HG03520 (cell line): ENCODE results near the gene SLC35G6.

Experiments used
- ATAC-seq: cut with Tn5 transposase; IDR thresholded peaks from one replicate; pipeline ENCODE4 v1.9.1; 2021; ENCODE audit warnings: mild to moderate bottlenecking, moderate library complexity; ENCODE audit not compliant: unreplicated experiment

SLC35G6 gene

DNA sequence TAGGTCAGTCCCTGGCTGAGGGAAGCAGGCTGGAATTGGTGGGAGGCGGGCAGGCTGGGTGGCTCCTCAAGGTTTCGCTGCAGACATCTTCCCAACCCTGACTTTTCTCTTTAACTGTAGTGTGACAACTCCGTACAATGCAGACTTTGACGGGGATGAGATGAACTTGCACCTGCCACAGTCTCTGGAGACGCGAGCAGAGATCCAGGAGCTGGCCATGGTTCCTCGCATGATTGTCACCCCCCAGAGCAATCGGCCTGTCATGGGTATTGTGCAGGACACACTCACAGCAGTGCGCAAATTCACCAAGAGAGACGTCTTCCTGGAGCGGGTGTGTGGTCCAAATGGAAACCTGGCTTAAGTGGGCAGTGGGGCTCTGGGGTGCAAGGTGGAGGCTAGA lies 17.9 kb downstream of the SLC35G6 start:
- no peak for ATAC-seq

DNA sequence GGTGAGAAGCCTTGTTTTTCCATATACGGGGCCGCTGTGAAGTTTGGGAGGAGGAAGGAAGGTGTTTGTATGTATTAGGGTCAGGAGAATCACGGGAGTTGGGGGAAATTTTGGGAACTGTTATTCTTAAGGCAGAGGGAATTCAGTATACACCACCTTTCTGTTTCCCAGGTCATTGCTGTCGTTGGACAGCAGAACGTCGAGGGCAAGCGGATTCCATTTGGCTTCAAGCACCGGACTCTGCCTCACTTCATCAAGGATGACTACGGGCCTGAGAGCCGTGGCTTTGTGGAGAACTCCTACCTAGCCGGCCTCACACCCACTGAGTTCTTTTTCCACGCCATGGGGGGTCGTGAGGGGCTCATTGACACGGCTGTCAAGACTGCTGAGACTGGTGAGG lies 20.5 kb downstream of the SLC35G6 start:
- no peak for ATAC-seq

DNA sequence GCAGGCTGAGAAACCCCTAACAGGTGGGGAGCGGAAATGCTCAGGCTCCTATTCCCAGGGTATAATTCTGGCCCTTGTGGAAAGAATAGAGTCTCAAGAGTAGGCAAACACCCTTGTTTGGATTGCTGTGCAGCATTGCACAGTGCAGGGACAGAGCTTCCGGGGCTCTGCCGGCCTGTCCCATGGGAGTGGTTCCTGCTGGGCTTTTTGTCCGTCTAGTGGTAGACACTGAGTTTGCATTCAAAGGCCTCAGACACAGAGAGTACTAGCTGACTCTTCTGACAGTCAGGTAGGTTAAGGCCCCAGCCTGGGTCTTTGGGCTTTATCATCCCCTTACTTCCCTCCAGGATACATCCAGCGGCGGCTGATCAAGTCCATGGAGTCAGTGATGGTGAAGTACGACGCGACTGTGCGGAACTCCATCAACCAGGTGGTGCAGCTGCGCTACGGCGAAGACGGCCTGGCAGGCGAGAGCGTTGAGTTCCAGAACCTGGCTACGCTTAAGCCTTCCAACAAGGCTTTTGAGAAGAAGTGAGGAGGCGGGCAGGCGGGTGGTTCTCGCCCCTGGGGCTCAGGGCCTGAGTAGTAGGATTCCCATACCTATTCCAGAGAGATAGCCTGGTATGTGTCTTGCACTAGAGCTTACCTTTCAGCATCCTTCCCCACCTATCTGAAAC lies 21.1 kb downstream of the SLC35G6 start:
- no peak for ATAC-seq

DNA sequence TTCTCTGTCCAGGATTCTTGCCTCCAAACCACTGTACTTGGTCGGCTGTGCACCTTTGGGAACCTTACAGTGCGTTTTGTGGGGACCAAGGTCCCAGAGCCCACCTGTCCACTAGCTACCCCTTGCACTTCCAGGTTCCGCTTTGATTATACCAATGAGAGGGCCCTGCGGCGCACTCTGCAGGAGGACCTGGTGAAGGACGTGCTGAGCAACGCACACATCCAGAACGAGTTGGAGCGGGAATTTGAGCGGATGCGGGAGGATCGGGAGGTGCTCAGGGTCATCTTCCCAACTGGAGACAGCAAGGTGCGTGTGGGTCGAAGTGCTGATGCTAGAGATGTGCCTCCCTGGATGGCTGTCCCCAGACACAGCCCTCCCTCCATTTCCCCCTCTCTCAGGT lies 21.7 kb downstream of the SLC35G6 start:
- no peak for ATAC-seq

DNA sequence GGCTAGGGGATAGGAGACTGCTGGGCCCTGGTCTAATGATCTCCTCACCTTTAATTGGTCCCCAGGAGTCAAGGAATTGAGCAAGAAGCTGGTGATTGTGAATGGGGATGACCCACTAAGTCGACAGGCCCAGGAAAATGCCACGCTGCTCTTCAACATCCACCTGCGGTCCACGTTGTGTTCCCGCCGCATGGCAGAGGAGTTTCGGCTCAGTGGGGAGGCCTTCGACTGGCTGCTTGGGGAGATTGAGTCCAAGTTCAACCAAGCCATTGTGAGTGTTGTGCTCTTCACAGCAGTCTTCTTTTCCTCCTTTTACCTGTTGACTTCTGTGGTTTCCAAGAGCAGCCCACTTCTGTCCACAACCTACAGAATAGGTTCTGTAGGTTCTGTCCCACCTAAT lies 22.3 kb downstream of the SLC35G6 start:
- ATAC-seq = no peak

DNA sequence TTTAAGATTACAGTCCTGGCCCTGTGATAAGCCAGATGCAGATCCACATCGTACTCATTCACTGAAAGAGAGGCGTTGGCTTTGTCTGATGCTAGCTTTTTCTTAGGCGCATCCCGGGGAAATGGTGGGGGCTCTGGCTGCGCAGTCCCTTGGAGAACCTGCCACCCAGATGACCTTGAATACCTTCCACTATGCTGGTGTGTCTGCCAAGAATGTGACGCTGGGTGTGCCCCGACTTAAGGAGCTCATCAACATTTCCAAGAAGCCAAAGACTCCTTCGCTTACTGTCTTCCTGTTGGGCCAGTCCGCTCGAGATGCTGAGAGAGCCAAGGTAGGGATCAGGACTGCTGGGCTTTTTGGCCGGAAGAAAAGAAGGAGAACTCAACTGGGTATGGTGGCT lies 26.9 kb downstream of the SLC35G6 start:
- ATAC-seq = no peak

DNA sequence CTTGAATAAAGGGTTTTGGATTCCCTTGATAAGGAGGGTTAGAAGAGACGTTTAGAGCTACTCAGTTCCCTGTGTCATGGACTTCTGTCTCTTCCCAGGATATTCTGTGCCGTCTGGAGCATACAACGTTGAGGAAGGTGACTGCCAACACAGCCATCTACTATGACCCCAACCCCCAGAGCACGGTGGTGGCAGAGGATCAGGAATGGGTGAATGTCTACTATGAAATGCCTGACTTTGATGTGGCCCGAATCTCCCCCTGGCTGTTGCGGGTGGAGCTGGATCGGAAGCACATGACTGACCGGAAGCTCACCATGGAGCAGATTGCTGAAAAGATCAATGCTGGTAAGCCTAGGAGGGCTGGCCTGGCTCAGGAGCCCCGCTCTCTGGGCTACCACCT lies 27.6 kb downstream of the SLC35G6 start:
- ATAC-seq = no peak

DNA sequence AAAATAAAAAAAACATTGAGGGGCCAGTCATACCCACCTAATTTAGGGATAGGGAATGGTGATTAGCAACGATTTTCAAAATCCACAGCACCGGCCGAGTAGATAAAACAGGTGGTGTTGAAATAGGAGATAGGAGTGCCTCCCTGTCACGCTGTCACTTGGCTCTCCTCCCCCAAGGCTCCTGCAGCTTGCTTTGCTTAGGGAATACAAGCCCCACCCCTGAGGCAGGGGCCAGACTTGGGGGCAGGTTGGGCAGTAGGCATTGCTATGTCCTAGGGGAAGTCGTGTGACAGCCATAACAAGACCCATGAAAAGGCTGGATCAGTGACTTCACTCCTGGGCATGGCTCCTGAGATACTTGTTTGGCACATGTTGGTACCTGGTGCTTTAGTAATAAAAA lies 28.7 kb downstream of the SLC35G6 start:
- ATAC-seq = no peak

DNA sequence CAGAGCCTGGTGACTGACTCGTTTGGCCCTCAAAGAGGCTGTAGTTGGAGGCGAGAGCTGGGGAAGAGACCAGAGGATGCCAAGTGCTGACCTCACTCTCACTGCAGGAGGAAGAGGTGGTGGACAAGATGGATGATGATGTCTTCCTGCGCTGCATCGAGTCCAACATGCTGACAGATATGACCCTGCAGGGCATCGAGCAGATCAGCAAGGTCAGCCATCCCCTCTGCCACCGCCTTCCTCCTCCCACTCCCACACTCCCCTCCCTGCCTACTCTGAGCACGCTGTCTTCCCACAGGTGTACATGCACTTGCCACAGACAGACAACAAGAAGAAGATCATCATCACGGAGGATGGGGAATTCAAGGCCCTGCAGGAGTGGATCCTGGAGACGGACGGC lies 29.9 kb downstream of the SLC35G6 start:
- no peak for ATAC-seq

DNA sequence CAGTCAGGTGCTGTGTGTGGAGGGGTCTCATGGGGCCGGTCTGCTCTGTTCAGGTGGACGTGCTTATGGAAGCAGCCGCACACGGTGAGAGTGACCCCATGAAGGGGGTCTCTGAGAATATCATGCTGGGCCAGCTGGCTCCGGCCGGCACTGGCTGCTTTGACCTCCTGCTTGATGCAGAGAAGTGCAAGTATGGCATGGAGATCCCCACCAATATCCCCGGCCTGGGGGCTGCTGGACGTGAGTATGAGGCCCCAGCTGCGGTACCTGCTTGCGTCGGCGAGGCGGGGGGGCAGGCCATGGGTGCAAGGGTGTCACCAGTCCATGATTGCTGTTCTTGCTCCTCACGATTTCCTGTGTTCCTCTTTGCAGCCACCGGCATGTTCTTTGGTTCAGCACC lies 30.9 kb downstream of the SLC35G6 start:
- no peak for ATAC-seq

DNA sequence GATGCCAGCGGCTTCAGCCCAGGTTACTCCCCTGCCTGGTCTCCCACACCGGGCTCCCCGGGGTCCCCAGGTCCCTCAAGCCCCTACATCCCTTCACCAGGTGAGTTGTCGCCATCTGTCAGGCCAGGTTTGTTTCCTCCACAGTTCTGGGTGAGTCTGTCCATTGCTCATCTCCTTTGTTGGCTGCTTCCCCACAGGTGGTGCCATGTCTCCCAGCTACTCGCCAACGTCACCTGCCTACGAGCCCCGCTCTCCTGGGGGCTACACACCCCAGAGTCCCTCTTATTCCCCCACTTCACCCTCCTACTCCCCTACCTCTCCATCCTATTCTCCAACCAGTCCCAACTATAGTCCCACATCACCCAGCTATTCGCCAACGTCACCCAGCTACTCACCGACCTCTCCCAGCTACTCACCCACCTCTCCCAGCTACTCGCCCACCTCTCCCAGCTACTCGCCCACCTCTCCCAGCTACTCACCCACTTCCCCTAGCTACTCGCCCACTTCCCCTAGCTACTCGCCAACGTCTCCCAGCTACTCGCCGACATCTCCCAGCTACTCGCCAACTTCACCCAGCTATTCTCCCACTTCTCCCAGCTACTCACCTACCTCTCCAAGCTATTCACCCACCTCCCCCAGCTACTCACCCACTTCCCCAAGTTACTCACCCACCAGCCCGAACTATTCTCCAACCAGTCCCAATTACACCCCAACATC lies 31.7 kb downstream of the SLC35G6 start:
- no peak for ATAC-seq

DNA sequence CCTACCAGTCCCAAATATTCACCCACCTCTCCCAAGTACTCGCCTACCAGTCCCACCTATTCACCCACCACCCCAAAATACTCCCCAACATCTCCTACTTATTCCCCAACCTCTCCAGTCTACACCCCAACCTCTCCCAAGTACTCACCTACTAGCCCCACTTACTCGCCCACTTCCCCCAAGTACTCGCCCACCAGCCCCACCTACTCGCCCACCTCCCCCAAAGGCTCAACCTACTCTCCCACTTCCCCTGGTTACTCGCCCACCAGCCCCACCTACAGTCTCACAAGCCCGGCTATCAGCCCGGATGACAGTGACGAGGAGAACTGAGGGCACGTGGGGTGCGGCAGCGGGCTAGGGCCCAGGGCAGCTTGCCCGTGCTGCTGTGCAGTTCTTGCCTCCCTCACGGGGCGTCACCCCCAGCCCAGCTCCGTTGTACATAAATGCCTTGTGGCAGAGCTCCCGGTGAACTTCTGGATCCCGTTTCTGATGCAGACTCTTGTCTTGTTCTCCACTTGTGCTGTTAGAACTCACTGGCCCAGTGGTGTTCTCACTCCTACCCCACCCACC lies 32.7 kb downstream of the SLC35G6 start:
- no peak for ATAC-seq

DNA sequence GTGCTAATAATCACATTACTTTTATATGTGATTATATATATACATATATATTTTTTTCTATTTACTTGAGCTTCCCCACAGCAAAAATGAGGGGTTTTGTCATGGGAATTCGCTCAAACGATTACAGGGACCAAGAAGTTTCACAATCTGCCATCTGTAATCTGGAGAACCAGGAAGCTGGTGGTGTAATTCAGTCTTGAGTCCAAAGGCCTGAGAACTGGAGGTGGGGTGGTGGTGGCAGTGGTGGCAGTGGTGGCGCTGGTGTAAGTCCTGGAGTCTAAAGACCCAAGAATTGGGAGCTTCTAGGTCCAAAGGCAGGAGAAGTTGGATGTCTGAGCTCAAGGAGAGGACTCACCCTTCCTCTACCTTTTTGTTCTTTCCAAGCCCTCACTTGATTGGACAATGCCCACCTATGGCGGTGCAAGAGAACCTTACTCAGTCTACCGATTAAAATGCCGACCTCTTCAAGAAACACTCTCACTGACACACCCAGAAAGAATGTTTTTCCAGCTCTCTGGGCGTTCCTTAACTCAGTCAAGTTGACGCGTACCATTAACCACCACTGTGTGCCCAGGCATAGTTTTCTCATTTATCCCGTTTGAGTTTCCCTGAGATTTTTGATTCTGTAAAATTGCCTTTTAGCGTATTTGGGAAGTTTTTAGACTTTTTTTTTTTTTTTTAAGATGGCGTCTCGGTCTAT lies 34.8 kb downstream of the SLC35G6 start:
- no peak for ATAC-seq

DNA sequence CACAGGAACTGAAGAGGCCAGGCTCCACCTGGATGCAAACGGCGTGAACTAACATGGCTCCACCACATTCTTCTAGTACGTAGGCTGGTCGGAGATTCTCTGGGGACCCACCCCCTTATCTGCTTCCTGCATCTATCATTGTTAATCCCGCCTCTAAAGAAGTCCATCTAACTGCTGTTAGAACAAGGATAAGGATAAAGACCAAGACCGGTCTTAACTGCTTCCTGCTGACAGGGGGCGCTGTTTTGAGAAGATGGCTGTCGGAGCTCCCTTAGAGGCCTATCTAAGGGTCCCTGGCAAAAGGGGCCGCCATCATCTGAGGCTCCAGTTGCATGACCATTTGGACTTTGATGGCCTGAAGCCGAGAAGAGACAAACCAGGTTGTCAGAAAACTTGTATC lies 41.8 kb downstream of the SLC35G6 start:
- ATAC-seq = no peak

DNA sequence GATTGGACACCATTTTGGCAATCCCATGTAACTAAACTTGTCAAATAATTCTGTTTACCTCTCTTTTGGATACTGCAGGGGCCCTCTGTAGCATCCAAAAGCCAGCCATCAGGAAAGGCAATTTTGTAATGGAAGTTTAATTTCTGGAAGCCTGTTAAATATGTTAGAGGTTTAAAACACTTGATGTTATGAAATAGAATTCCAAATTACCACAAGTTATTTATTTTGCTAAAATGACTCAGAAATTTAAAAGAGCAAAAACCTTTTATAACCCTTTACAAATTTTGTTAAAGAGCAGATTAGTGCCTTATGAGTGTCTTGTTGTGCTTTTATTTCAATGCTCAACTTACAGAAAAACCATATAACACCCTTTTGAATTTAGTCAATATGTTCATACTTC lies 47.6 kb downstream of the SLC35G6 start:
- ATAC-seq = no peak

DNA sequence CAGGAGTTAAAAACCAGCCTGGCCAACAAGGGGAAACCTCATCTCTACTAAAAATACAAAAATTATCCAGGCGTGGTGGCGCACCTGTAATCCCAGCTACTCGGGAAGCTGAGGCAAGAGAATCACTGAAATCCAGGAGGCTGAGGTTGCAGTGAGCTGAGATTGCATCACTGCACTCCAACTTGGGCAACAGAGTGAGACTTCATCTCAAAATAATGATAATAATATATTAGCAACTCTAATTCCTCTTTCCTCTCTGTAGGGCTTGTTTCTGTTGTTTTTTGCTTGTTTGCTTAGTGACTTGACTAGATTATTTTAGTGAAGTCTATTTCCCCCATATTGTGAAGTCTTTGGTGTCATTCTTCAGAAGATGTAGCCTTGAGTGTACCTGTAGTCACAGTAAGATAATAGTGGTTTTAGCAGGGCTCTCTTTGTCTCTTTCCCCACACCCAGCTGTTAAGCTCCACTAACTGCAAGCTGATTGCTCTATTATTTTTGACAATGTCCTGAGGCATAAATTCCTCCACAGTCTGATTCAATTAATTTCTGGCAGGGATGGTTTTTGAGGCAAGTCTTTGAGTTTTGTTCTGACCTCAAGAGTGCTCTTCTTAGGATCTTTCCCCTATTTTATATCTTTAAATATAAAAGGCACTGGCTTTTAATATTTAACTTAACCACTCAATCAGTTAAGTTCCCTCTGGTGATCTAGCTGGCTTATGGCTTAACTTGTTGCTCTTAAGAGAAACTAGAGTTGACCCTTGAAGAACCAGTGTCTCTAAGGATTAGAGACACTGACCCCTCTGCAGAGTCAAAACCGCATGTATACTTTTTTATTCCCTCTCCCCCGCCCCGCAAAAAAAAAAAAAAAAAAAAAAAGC lies 49.0 kb downstream of the SLC35G6 start:
- no peak for ATAC-seq
